ENCODE results near the gene REPS2.

Gene REPS2

GRCh38 chrX:17033225-17033624 is 86.8 kb downstream of the REPS2 start:
- no peak overlapping the region for H3K27ac ChIP-seq
- DNase-seq (ENCODE audit: low spot score): no peak
- TF ChIP-seq, protein P1, sequence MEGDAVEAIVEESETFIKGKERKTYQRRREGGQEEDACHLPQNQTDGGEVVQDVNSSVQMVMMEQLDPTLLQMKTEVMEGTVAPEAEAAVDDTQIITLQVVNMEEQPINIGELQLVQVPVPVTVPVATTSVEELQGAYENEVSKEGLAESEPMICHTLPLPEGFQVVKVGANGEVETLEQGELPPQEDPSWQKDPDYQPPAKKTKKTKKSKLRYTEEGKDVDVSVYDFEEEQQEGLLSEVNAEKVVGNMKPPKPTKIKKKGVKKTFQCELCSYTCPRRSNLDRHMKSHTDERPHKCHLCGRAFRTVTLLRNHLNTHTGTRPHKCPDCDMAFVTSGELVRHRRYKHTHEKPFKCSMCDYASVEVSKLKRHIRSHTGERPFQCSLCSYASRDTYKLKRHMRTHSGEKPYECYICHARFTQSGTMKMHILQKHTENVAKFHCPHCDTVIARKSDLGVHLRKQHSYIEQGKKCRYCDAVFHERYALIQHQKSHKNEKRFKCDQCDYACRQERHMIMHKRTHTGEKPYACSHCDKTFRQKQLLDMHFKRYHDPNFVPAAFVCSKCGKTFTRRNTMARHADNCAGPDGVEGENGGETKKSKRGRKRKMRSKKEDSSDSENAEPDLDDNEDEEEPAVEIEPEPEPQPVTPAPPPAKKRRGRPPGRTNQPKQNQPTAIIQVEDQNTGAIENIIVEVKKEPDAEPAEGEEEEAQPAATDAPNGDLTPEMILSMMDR (conservative IDR thresholded peaks at IDR 0.05; ENCODE audit: low read depth): no peak
- ChIA-PET CTCF (no interaction called here), POLR2A (ENCODE audit: low non-redundant PET) (no interaction called here)

DNA sequence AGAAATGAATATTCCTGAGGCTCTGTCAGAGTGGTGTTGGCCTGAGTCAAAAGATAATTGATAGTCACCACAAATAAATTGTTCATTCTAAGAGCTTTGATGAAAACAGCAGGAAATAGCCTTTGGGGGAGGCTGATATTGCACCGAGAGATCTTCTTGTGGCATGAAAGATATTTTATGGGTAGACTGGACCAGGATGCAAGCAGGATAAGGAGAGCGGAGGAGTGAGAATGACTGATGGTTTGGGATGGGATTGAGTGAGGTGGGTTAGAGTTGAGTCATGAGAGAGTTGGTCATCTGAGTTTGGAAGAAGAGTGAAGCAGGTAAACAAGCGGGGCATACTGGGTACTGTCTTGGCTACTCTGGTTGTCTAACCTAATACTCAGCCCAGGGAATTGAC is 88.7 kb downstream of the REPS2 start:
- POLR2A ChIA-PET (ENCODE audit: low non-redundant PET): no interaction called here
- no peak for DNase-seq (ENCODE audit: low spot score)
- TF ChIP-seq, protein P1 (conservative IDR thresholded peaks at IDR 0.05; ENCODE audit: low read depth): no peak
- no peak overlapping the region for H3K27ac ChIP-seq
- CTCF ChIA-PET: interaction anchor here (1.2 kb wide), 1 partner anchor 11 kb away, joined by 3 read pairs; no protein-coding TSS in a partner anchor

DNA sequence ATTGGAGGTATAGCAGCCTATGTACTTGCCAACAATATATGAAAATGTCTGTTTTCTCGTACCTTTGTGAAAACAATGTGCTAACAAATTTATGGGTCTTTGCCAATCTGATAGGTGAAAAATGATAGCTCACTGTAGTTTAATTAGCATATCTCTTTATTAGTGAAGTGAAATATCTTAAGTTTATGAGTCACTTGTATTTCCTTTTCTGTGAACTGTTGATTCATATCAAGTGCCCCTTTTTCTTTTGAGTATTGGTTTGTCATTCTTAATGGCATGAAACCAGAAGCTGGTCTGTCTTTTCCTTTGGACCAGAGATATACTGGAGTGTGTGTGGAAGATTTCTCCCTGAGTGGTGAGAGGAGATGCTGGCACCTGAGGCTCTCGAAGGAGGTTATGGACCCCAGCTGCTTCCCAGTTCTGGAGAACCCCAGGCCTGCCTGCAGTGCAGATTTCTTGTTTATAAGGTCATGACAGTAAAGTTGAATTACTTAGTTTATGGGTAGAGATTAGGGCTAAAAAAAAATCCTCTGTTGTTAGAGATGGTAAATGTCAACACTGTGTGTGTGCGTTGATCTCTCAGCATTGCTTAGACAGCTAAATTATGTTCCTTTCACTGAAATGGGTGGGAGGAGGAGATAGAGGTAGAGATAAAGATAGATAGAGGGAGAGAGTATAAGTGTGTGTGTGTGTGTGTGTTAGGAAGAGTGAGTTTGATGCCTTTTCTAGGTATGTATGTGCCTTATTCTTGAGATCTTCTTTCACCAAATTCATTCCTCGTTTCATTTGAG is 89.9 kb downstream of the REPS2 start:
- no peak for DNase-seq (ENCODE audit: low spot score)
- ChIA-PET POLR2A (ENCODE audit: low non-redundant PET) (no interaction called here), CTCF (interaction anchor here (0.6 kb wide), 1 partner anchor 211 kb away, joined by 6 read pairs; no protein-coding TSS in a partner anchor)
- TF ChIP-seq, protein P1 (conservative IDR thresholded peaks at IDR 0.05; ENCODE audit: low read depth): no peak
- H3K27ac ChIP-seq: no peak overlapping the region

- POLR2A ChIA-PET (ENCODE audit: low non-redundant PET): no interaction called here
- DNase-seq (ENCODE audit: low spot score): no peak
- H3K27ac ChIP-seq: no peak overlapping the region
- TF ChIP-seq, protein P1 (conservative IDR thresholded peaks at IDR 0.05; ENCODE audit: low read depth): no peak
- CTCF ChIA-PET: no interaction called here
Observed at GRCh38 chrX:17038277-17038676, 91.8 kb downstream of the REPS2 start.

DNA sequence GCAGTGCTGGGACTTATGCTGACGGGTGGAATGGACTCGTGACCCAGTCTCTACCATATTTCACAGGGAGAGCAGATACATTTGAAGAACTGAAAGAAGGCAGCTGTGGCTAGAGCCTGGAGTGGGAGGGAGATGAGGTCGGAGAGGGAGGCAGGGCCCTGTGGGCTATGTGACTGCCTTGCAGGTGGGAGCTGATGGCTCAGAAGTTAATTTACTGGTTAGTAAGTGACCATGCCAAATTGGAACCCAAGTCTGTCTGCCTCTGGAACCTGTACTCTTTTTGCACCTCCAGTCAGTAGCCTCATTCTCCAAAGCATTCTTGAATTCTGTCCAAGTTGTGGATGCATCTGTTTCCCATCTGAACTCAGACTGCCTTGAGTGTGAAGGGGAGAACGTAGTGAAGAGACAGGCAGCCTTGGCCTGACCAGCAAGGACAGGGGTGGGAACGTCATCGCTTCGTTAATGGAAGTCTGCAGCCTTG is 92.3 kb downstream of the REPS2 start:
- DNase-seq (ENCODE audit: low spot score): no peak
- TF ChIP-seq, protein P1 (conservative IDR thresholded peaks at IDR 0.05; ENCODE audit: low read depth): no peak
- POLR2A ChIA-PET (ENCODE audit: low non-redundant PET): no interaction called here
- H3K27ac ChIP-seq: no peak overlapping the region
- CTCF ChIA-PET: no interaction called here

DNA sequence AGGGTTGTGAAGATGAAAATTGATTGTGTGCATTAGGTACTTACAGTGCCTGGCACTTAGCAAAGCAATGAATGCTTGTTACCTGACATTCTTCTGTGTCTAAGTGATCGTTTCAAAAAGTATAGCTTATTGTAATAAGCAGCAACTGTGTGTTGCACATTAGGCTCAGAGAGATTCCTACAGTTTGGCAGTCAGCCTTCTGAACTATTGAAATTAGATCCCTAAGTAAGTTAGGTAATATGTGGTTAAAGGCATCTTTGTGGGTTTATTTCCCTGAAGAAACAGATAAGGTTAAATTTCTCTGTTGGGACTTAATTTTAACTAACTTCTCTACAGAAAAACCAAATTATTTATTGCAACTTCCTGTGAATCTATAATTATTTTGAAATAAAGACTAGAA is 93.4 kb downstream of the REPS2 start:
- ChIA-PET CTCF (no interaction called here), POLR2A (ENCODE audit: low non-redundant PET) (no interaction called here)
- H3K27ac ChIP-seq: no peak overlapping the region
- TF ChIP-seq, protein P1 (conservative IDR thresholded peaks at IDR 0.05; ENCODE audit: low read depth): no peak
- DNase-seq (ENCODE audit: low spot score): no peak
